HG02938 (cell line): Measurements from ENCODE around the gene TET1.
"Not testable (repeated sequence)": the region's sequence is repeated elsewhere in the genome, so short reads cannot be mapped to it uniquely, and the experiment has no call there.

ENCODE experiments used
- ATAC-seq: cut with Tn5 transposase; IDR thresholded peaks from one replicate; pipeline ENCODE4 v1.9.1; 2021; ENCODE audit warnings: mild to moderate bottlenecking, moderate library complexity; ENCODE audit not compliant: unreplicated experiment

Gene TET1

DNA sequence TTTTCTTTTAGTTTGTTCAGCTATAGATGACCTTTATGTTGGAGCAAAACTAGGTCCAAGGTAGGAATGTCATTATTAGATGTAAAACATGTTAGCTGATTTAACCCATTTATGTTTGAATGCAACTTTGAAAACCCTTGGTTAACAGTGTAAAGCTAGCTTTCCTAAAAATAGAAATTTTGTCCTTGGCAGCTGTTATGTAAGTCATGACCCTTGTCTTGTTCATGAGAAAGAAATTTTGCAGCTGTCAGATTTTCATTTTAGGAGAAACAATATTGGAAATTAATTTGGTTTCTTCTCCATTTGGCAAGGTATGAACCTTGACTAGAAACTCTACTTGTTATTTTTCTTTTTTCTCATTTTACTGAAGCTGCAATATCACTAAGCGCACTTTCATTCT, 137.0 kb downstream of the TET1 start:
- no peak for ATAC-seq

DNA sequence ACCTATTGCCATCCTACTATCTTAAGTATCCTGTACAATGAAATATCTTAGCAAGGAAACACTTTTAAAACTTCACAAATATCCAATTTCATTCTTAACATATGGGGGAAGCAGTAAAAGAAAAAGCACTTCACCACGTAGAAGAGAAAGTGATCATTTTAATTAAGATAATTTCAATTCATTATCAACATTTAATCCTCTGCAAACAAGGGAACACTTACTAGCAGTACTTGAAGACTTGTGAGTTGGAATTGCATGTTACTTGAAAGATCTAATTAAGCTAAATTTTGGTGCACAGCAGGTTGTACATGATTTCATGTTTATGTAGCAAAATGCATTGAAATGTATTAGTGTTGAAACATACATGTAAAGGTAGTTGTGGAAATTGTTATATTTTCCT, 140.1 kb downstream of the TET1 start:
- no peak for ATAC-seq

DNA sequence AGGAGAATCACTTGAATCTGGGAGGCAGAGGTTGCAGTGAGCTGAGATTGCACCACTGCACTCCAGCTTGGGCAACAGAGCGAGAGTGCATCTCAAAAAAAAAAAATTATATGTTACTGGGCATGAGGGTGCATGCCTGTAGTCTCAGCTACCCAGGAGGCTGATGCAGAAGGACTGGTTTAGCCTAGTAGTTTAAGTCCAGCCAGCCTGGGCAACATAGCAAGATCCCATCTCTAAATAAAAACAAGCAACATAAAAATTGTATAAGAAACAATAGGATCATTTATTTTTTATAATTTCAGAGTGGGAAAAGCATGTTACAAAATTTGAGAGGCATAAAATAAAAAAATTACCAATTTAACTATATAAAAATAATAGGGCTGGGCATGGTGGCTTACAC, 145.4 kb downstream of the TET1 start:
- ATAC-seq: no peak

DNA sequence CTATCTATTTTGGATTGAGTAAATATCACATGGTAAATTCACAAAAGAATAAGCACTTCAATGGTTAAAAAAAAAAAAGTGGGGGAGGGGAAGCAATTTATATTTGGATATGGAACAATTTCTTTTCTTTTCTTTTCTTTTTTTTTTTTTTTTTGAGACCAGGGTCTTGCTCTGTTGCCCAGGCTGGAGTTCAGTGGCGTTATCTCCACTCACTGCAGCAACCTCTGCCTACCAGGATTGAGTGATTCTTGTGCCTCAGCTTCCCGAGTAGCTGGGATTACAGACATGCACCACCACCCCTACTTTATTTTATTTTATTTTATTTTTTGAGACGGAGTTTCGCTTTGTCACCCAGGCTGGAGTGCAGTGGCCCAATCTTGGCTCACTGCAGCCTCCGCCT, 148.8 kb downstream of the TET1 start:
- ATAC-seq: not testable (repeated sequence)

DNA sequence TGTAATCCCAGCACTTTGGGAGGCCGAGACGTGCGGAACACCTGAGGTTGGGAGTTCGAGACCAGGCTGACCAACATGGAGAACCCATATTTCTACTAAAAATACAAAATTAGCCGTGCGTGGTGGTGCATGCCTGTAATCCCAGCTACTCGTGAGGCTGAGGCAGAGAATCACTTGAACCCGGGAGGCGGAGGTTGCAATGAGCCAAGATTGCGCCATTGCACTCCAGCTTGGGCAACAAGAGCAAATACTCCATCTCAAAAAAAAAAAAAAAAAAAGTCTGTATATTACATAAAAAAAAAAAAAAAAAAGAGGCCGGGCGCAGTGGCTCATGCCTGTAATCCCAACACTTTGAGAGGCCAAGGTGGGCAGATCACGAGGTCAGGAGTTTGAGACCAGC, 152.9 kb downstream of the TET1 start:
- not testable (repeated sequence) for ATAC-seq

DNA sequence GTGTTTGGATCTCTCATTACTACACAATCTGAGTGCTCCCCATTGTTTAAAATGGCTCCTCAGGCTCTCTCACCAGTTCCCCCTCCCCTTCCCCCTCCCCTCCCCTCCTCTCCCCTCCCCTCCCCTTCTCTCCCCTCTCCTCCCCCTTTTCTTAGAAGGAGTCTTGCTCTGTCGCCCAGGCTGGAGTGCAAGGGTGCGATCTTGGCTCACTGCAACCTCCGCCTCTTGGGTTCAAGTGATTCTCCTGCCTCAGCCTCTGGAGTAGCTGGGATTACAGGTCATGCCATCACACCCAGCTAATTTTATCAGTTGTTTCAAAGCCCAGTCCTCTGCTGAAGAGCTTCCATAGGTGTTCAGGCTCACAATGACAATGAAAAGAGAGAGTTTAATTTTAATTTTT, 157.3 kb downstream of the TET1 start:
- no peak for ATAC-seq

DNA sequence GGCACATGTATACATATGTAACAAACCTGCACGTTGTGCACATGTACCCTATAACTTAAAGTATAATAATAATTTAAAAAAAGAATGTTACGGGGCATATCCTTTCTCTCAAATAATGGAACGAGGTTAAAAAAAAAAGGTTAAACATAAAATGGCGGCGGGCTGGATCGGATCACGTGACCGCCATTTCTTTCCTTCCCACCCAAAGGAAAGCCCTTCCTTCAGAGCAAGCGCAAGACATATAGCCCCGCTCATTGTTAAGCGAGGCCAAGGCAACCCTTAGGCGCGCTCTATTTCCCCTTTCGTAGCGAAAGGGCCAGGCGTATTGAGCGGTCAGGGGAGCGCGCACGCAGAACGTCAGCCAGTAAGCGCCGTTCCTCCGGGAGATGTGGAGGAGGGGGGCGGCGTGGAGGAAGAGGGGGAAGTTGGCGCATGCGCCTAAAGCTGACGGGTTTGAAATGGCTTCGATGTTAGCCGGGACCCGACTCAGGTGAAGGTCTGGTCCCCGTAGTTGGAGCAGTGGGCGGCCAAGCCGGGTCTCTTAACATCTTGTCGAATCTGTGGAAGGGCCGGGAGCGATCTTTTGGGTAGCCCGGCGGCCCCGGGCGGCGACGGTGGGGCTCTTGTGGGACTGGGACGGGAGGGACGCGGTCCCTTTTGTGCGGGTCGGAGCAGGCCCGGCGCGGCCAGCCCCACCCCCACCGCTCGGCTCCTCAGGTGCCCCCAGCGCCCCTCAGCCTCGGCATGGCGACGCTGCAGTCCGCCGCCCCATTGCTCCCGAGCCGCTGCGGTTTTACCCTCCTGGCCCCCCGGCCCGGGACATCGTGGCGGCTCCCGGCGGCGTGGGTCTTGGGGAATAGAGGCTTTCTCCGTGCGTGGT, 160.9 kb downstream of the TET1 start, which contains the start of gene CCAR1:
Gene CCAR1, plus strand, starts transcription at position 447 of the 880 bp plus-strand sequence. CDS start 1,266 bp downstream, outside the sequence.
- ATAC-seq: peak; percentile 98

DNA sequence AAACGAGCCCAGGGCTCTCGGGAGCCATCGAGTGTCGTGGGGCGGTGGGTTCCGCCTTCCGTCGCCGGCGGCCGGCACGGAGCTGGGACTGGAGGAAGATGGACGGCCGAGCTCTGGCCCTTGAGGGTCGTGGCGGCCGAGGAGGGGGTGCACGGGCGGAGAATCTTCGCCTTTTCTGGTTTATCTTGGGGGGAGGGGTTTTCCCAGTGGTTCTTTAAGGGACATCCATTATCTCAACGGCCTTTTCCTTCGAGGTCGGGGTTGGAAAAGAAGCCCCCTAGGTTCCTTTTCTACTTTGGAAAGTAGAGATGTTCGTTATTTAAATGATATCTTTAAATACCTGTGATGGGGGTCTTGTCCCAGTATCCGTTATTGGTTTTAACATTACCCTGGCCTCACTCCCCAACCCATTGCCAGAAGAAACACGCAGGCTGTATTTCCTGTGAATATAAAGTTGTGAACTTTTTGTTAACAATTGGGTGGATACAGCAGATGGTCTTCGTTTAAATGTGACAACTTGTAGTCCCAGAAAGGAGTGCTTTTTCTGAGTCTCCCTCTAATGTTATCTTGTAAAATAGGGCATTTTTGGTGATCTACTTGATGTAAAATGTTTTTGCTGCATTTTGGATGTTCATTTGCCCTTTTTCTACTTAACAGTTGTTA, 161.7 kb downstream of the TET1 start:
- ATAC-seq: peak; percentile 25

DNA sequence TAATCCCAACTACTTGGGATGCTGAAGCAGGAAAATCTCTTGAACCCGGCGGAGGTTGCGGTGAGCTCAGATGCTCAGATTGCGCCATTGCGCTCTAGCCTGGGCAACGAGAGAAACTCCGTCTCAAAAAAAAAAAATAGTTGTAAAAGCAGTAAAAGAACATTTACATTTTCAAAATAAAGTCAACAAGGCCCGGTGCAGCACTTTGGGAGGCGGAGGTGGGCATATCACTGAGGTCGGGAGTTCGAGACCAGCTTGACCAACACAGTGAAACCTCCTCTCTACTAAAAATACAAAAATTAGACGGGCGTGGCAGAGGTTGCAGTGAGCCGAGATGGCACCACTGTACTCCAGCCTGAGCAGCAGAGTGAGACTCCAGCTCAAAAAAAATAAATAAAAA, 164.9 kb downstream of the TET1 start:
- ATAC-seq: no peak

DNA sequence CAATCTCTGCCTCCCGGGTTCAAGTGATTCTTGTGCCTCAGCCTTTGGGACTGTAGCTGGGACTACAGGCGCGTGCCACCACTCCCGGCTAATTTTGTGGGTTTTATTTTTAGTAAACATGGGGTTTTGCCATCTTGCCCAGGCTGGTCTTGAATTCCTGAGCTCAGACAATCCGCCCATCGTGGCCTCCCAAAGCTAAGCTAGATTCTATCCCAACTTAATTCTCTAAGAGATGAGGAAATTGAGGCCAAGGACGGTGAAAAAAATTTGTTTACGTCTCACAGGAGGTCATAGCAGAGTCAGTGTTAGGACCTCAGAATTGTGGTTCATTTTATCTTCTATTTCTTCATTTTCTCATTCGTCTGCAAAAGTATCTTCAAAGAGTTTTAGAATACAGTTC, 167.0 kb downstream of the TET1 start:
- no peak for ATAC-seq

DNA sequence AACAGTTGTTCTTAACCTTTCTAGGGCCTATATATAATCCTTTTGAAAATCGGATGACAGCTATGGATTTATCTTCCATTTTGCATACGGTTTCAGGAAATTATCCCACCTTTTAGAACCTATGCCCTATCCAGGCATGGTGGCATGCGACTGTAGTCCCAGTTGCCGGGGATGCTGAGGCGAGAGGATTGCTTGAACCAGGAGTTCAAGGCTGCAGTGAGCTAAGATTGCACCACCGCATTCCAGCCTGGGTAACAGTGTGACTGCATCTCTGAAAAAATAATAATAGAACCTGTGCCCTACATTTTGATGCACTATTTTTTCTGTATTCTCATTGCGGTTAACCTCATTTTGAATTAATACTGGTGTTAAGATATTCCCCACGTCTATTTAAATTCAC, 172.5 kb downstream of the TET1 start:
- ATAC-seq: no peak

DNA sequence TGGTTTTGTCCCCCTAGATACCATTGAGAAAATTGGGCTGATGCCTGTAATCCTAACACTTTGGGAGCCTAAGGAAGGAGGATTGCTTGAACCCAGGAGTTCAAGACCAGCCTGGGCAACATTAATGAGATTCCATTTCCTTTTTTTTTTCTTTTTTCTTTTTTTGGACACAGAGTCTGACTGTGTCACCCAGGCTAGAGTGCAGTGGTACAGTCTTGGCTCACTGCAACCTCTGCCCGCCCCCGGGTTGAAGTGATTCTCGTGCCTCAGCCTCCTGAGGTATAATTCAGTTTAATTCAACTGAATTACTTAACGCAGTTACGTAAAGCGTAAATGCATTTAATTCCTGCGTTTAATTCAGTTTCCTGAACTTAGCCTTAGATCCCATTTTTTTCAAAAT, 174.2 kb downstream of the TET1 start:
- no peak for ATAC-seq

DNA sequence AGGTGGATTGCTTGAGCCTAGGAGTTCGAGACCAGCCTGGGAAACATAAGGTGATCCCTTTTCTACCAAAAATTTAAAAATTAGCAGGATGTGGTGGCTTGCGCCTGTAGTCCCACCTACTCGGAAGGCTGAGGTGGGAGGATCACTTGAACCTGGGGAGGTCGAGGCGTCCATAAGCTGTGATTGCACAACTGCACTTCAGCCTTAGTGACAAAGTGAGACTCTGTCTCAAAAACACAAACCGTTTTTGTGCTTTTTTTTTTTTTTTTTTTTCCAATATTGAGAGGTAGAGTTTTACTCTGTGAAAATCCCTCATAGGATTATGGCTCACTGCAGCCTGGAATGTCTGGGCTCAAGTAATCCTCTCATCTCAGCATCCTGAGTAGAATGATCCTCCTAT, 175.0 kb downstream of the TET1 start:
- ATAC-seq: no peak

DNA sequence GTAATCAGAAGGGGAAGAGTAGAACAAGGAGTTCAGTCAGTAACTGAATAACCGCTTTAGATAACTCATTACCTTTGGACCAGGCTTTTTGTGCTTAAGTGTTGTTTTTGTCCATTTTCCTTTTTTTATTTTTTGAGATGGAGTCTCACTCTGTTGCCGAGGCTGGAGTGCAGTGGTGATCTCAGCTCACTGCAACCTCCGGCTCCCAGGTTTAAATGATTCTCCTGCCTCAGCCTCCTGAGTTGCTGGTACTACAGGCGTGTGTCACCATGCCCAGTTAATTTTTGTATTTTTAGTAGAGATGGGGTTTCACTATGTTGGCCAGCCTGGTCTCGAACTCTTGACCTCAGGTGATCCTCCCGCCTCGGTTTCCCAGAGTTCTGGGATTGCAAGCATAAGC, 175.6 kb downstream of the TET1 start:
- not testable (repeated sequence) for ATAC-seq

DNA sequence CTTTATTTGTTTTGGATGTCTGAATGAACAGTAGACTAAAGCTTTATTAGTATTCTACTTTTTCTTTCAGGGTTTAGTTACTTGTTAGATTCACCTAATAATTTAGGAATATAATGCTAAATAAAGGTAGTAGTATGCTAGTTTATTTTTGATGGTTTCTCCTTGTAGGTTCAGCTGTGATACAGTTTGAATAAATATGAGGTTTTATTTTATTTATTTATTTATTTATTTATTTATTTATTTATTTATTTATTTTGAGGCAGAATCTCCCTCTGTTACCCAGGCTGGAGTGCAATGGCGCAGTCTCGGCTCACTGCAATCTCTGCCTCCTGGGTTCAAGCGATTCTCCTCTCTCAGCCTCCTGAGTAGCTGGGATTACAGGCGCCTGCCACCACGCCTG, 180.5 kb downstream of the TET1 start:
- not testable (repeated sequence) for ATAC-seq

DNA sequence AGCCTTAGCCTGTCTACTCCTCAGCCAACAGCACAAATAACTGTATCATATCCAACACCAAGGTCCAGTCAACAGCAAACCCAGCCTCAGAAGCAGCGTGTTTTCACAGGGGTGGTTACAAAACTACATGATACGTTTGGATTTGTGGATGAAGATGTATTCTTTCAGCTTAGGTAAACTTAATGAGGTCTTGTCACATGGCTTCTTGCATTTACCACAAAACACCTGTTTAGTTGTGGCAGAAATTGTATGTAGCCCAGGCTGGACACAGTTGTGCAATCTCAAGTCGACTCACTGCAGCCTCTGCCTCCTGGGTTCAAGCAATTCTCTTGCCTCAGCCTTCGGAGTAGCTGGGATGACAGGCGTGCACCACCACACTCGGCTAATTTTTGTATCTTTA, 182.3 kb downstream of the TET1 start:
- ATAC-seq: no peak
